HG02571 (cell line): ENCODE data around the gene LCN10.

Experiments
- ATAC-seq: cut with Tn5 transposase; IDR thresholded peaks from one replicate; pipeline ENCODE4 v1.9.1; 2021; ENCODE audit warnings: mild to moderate bottlenecking, moderate library complexity; ENCODE audit not compliant: unreplicated experiment

The LCN10 gene

DNA sequence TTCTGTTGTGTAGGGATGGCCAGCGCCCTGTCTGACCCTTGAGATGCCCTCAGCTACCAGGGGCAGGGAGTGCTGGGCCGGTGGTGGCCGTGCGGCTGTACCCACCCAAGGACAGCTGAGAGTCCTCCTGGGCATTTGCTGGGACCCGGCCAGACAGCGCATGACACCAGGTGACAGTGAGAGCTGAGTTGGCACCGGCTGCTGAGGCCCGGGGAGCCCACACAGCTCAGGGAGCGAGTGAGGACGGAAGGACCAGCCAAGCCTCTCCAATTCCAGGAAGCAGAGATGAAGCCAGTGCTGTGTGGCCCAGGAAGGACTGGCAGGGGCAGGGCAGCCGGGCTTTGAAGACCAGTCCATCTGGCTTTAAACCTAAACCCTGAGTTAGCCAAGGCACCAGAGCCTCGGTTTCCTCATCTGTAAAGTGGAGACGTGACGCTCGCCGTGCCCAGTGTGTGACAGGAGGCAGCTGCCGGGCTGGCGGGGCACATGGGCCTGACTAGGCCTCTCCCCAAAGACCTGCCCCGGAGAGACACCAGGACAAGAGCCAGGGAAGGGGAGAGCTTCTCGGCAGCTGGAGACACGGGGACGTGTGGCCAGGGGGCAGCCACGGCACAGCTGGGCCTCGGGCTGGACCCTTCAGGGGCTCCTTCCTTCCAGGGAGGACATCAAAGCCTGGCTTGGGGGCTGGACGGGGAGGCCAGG lies 52.5 kb downstream of the LCN10 start:
- no peak for ATAC-seq

DNA sequence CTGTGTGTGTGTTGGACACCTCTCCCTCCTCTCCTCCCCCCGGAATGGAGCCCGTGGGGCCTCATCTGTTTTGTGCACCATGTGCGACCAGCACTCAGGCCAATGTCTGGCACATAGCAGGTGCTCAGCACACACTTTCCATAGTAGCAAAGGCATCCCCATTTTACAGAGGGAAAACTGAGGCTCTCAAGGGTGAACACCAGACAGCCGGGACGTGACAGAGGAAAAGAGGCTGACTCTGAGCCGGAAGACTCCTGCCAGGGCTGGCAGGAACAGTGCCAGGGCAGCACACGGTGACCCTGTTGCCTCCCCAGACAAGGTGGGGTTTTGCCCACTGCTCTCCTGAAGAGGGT lies 53.7 kb downstream of the LCN10 start:
- ATAC-seq = no peak

DNA sequence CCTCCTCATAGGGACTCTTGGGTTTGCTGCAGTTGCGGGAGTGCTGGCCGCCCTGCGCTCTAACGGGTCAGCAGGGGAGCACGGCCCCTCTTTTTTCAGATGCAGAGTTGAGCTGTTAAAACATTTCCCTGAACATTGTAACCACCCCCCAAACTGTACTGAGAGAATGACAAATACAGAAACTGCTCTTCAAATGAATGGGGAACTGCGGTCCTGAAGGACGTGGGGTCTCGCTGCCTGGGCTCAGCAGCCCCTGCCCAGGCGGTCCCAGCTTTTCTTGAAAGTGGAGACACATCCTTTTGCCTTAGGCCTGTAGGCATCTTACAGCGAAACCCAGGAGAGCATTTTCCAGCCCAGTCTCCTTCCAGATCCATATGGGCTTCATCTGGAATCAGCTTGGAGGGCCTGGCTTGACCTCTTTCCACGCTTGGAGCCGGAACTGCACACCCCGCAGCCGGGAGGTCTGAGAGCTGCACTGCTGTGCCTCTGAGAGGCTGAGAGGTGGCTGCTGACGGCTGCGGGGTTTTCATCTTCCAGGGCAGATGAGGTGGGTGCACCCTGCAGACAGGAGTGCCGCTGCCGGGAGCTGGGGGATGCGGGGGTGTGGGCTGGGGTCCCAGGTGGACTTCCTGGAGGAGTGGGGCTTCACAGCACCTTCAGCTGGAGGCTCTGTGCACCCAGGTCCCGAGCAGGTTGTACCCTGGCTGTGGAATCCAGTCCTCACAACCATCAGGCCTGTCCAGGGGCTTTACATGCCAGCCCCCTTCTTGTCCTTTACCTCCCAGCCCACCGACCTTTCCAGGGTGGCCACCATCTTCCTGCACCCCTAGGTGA lies 54.2 kb downstream of the LCN10 start:
- ATAC-seq = no peak
